HG02678 (cell line): ENCODE results near the gene MDN1.

Experiments used
- ATAC-seq: cut with Tn5 transposase; IDR thresholded peaks from one replicate; pipeline ENCODE4 v1.9.1; 2021; ENCODE audit warnings: mild to moderate bottlenecking, moderate library complexity; ENCODE audit not compliant: unreplicated experiment

Gene MDN1

GRCh38 chr6:89611666-89612065 lies 207.9 kb downstream of the MDN1 start:
- no peak for ATAC-seq

GRCh38 chr6:89610149-89610642 lies 209.4 kb downstream of the MDN1 start:
- peak; percentile 66 for ATAC-seq

GRCh38 chr6:89605861-89606260 lies 213.7 kb downstream of the MDN1 start:
- ATAC-seq, result no peak

- no peak for ATAC-seq
Observed at GRCh38 chr6:89604653-89605052, 214.9 kb downstream of the MDN1 start.

GRCh38 chr6:89602166-89602565 lies 217.4 kb downstream of the MDN1 start:
- no peak for ATAC-seq

- no peak for ATAC-seq
Observed at GRCh38 chr6:89599727-89600126, 219.9 kb downstream of the MDN1 start.

GRCh38 chr6:89597988-89598387 lies 221.6 kb downstream of the MDN1 start:
- no peak for ATAC-seq

GRCh38 chr6:89597372-89597771 lies 222.2 kb downstream of the MDN1 start:
- ATAC-seq, result no peak

GRCh38 chr6:89596484-89596883 lies 223.1 kb downstream of the MDN1 start:
- no peak for ATAC-seq

- ATAC-seq, result peak; percentile 93
Observed at GRCh38 chr6:89596056-89596455, 223.5 kb downstream of the MDN1 start.
